ENCODE measurements around the gene PKN3.

The PKN3 gene

DNA sequence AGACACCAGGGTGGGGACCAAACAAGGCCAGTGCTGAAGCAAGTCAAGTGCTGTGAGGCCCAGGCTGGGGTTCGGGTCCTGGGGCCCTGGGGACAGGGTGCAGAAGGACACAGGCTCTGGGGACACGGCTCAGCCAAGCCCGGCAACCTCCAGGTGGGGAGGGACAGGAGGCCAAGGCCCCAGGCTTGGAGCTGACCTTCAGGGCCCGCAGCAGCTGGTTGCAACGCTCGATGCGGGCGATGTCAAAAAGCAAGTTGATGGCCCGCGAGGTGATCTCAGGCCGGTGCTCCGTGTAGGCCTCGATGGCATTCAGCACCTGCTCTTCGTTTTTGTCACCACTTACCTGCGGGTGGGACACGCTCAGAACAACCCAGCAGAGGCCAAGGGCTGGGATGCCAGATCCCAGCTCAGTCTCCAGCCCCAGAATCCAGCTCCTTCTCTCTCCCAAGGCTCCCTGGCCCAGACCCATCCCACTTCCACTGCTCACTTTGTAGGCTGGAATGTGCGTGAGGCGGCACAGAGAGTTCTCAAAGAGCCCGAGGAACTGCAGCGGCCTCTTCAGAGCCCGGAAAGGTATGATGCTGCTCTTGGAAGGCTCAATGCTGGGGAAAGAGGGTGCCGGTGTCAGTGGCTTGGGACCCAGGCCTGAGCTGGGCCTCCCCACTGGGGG lies 48.8 kb downstream of the PKN3 start:
- no peak for DNase-seq

DNA sequence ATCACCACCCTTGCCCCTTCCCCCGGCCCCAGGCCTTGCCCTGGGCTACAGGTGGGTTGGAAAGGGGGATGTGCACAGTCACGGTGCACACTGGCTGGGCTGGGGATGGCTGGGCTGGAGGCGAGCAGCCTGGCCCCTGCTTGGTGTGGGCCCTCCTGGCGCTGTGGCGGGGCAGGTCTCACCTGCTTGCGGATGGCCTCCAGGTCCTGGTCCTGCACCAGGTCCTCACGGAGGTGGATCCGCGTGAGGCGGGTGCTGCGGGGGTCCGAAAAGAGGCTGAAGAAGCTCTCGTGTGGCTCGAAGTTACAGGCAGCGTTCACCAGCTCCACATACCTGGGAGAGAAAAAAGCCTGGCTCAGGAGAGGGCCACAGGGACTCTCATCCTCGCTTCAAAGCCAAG lies 51.3 kb downstream of the PKN3 start:
- DNase-seq: no peak

DNA sequence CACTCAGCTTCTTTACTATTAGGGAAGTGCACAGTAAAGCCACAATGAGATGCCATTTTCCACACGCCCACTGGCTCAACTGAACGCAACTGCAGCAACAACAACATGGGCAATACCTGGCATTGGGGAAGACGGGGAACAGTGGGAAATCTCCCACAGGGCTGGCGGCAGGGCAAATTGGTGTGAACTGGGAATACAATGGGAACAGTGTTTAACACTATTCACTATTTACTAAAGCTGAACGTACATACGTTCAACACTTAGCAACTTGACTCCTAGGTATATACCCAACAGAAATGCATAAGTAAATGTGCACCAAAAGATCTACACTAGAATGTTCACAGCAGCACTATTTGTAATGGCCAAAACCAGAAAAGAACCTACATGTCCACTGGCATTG lies 55.3 kb downstream of the PKN3 start:
- no peak for DNase-seq

DNA sequence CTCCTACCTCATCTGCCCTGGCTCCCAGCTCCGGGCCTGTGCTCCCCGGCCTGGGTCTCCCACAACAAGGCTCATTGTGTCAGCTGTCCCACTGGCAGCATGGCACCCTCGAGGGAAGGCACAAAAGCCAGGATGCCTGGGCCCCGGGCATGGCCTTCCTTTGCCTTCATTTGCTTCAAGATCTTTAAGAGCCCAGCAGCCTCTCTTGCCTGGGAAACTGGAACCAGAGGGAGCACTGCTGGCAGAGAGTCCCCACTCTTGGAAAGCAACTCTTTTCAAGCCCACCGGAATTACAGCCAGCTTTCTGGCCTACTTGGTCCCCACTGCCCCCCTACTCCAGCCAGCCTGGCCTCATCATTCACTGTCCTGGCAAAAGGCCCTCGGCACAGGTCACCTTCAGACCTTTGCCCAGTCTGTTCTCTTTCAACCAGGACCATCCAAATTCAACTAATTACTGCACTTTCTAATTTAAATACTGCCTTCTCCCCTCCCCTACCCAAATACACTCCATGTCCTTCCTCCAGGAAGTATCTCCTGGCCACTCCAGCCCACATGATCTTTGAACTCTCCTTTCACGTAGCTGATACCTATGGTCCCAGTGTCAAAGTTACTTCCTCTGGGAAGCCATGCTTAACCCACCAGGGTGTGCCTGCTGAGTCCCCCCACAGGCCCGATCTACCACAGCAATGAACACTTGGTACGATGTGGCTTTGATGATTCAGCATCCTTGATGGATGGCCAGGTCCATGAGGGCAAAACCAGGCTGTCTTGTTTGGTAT lies 60.6 kb downstream of the PKN3 start:
- DNase-seq: no peak

DNA sequence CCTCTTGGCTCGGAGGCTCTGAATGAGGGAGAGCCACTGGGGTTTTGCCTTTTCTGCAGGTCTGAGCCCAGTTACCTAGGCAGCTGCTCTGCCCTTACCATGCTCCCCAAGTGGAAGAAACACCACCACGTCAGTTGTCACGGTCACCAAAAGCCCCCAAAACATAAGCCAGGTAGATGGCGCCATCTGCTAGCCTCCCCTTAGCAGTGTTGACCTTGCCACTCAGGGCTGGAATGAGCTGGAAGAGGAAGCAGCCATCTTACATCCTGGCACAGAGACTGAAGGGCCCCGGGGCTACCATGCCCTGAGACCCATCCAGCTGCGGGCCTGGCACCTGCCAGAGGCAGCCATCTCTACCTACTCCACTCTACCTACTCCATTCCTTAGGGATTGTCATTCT lies 62.1 kb downstream of the PKN3 start:
- no peak for DNase-seq

DNA sequence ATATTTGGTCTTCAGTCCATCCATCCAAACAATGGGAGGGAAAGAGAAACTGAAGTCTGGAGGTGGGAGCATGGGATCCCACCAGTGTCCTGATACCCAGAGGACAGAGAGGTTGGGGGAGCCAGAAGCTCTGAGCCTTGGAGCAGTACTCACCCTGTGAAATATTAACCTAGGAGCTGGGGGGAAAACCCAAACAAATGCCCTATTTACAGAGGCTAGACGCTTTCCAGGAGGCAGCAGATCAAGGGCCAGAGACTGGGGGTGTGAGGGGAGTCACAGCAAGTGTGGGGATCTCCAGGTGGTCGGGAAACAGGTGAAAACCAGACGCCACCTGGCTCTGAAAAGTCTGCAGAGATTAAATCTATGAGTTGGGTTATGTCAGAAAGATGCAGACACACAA lies 63.2 kb downstream of the PKN3 start:
- DNase-seq: no peak

DNA sequence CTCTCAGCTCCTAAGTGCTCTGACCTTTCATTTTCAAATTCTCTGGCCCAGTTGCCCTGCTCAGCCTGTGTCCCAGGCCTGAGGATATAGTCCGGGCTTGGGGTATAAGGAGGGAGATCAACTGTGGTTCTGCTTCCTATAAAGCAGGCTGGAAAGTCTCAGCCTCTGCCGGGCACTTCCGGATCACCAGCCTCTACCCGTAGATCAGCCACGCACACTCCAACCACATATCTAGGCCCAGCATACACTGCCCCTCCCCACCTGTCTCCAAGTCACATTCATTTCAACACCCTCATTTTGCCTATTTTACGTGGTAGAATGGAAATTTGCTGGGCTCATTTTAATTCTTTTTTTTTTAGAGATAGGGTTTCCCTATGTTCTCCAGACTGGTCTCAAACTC lies 66.3 kb downstream of the PKN3 start:
- DNase-seq: no peak

All from CD4-positive, alpha-beta T cell treated with Interleukin-17A for 4 hours (primary cell).